ENCODE measurements around the gene ATXN10.

ATXN10 gene

GRCh38 chr22:45833613-45834012 is 162.0 kb downstream of the ATXN10 start:
- no peak for DNase-seq

DNA sequence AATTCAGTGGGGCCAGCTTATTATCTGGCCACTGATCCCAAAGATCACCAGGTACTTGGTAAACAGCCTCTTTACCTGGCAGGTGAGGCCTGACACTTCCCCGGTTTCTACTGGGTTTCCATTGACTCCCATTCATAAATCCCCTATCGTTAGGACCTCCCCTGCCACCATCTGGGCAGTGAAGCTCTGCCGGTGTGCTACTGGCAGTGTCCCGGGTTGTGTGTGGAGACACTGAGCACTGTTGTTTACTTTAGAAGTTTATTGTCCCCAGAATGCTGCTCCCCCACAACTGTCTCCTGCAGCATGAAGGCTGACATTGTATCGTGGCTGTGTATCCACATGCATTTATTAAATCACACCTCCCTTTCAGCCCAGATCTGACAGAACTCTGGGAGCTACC is 162.6 kb downstream of the ATXN10 start:
- DNase-seq = peak; percentile 61

DNA sequence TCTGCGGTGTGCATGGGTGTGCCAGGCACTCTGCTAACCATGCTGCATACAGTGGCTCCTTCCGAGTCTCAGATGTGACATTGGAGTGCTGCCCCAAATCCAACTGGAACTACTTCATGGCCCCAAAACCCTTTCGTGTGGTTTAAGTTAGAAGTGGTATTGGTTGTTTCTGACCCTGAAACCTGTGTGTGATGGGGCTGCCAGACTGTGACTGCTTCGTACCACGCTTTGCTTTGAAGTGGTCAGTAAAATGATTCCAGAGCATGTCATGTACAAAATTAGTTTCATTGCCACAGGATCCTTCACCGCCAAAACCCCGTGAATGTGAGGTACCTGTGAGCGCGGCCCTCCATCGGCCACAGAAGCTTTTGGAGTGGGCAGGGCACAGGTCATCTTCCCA is 163.2 kb downstream of the ATXN10 start:
- DNase-seq = no peak

DNA sequence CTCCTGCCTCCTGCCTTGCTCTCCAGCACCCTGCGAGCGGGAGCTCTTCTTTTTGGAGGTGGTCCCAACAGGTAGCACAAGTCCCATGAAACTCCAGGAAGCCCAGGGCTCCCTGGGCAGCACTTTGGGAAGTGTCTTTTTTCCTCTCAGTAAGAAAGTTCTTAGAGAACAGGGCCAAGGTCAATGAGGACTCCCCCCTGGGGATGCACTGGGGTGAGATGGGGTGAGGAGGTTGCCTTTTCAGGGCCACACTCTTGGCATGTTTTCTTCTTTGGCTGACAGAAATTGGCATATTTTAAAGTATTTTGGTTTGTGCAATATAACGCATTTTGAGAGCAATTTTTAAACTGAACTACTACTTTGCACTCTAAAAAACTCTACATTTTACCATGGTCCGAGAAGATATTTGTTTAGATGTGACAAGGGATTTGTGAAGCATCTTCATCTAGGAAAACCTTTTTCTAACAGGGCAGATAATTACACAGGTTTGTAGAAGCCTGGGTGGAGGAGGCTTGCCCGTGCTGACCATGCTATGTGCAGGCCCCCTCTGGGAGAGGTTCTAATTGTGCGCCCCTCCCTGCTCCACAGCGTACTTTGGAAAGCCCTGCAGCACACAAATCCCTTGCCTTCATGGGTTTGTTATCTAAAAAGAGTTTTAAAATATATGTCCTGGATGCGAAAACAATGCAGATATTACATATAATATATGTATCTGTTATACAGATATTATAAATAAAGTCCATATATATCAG is 165.0 kb downstream of the ATXN10 start:
- DNase-seq = no peak

- no peak for DNase-seq
Observed at GRCh38 chr22:45837508-45837907, 165.9 kb downstream of the ATXN10 start.

DNA sequence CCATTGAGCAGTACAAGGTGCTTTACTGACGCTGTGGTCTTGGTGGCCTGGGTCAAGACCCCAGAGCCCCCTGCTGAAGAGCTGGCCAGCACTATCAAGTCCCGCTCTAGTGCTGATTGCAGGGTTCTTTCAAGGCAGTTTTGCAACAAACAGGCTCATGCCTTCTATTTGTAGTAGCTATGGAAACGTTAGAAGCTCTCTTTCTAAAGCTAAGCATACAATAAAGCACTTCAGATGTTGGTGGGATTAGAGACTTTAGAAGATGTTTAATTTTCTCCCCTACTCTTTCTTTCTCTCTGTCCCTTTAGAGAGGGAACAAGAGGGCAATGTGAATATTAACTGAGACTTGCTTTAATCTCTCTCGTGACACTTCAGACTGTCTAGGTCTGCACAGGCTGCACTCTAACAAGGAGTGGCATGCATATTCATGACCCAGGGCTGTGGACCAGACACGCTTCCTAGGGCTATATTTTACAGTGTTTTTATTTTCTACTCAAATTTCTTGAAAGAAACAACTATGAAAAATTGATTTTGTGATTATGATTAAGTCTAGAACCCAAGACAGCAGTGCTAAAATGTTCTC is 166.8 kb downstream of the ATXN10 start:
- DNase-seq = no peak

GRCh38 chr22:45840483-45840882 is 168.8 kb downstream of the ATXN10 start:
- DNase-seq = no peak

GRCh38 chr22:45842291-45842991 is 170.8 kb downstream of the ATXN10 start:
- DNase-seq = peak; percentile 25

- DNase-seq = no peak
Observed at GRCh38 chr22:45843031-45843430, 171.4 kb downstream of the ATXN10 start.

DNA sequence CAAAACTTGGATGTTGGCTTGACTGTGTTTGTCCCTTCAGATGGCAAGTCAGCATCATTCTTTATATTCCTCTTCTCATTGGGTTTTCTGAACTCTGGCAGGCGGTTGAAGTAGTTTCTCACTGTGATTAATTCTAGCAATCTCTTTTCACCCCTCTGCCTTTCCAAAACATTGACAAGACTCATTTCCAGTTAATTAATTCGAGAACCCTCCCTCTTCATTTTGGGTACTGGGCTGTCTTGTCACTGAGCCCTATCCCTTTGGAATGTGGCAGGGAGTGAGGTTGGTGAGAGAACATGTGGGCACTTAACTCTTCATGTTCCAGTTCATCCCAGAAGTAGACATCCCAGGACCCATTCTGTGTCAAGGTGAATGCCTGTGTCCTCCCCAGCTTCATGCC is 172.4 kb downstream of the ATXN10 start:
- DNase-seq = no peak

DNA sequence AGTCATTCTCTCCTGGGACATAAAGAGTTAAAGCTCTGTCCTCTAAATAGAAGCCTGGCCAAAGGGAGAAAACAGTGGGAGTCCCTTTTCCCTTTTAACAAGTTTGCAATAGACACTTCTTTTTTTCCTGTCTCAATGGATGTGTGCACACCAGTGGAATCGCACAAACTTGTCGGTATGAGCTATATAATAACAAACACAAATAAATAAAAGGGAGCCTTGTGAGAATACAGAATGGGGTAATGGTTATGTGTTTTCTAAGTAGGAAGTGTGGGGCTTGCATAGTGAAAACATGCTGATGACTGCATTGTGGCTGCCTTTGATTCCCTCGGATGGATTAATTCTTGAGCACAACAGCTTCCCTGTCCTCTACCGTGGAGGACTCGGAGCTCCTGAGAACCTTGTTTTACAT is 173.4 kb downstream of the ATXN10 start:
- no peak for DNase-seq

DNA sequence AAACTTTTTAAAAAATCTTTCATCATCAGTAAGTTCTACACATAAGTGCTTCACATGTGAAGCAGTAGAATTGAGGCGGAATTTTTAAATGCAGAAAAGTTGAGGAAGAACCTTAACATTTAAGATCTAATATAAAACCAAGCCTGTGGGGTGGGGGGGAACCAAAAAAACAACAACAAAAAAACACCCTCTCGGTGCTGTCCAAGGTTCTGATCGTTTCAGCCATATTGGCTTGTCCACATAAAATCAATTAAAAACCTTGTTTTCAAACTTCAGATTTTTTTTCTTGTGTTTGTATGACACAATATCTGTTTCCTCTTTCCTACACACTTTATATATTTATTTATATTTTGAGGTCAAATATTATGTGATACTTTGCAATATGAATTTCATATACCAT is 175.3 kb downstream of the ATXN10 start:
- no peak for DNase-seq

- DNase-seq = no peak
Observed at GRCh38 chr22:45848904-45849303, 177.3 kb downstream of the ATXN10 start.

DNA sequence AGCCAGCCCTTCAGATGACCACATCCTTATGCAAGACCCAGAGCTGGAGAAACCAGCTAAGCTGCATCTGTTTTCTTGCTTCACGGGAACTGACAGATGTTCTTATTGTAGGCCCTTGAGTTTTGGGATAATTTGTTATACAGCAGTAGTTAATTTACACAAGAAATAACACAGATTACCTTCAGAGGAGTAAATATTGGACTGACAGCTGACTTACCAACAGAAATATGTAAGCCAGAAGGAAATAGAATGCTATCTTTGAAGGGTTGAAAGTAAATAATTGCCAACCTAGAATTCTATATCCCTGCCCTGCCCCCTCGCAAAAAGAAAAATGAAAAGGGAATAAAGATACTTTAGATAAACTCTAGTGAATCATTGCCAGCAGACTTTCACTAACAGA is 181.2 kb downstream of the ATXN10 start:
- DNase-seq = no peak

DNA sequence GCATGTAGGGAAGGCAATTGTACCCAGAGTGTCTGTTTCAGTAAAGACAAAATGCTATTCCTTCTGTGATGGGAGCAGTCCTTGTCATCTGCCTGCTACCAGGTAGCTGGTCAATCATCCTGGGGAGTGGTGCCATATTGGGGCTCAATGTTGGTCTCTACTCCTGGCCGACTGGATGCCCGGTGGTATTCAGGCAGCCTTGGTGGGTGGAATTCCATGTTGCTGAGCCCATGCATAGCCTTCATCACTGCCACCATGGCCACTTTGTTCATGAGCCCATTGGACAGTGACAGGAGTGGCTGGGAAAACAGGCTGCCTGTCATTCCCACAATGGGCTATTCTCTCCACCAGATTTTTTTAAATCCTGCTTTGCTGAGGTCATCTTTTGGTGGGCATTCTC is 184.3 kb downstream of the ATXN10 start:
- no peak for DNase-seq

DNA sequence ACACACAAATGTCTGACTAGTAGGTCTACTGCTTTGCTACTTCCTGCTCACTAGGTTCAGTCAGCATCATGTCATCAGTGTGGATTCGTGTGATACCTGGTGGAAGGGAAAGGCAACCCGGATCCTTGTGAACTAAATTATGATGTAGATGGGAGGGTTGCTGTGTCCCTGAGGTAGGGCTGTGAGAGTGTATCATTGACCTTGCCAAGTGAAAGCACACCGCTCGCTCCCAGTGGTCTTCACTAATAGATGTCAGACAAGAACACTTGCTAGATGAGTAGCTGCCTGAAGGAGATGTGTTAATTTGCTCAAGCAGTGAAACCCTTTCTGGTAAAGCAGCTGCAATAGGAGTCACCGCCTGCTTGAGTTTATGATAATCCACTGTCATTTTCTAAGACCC is 185.9 kb downstream of the ATXN10 start:
- DNase-seq = no peak

DNA sequence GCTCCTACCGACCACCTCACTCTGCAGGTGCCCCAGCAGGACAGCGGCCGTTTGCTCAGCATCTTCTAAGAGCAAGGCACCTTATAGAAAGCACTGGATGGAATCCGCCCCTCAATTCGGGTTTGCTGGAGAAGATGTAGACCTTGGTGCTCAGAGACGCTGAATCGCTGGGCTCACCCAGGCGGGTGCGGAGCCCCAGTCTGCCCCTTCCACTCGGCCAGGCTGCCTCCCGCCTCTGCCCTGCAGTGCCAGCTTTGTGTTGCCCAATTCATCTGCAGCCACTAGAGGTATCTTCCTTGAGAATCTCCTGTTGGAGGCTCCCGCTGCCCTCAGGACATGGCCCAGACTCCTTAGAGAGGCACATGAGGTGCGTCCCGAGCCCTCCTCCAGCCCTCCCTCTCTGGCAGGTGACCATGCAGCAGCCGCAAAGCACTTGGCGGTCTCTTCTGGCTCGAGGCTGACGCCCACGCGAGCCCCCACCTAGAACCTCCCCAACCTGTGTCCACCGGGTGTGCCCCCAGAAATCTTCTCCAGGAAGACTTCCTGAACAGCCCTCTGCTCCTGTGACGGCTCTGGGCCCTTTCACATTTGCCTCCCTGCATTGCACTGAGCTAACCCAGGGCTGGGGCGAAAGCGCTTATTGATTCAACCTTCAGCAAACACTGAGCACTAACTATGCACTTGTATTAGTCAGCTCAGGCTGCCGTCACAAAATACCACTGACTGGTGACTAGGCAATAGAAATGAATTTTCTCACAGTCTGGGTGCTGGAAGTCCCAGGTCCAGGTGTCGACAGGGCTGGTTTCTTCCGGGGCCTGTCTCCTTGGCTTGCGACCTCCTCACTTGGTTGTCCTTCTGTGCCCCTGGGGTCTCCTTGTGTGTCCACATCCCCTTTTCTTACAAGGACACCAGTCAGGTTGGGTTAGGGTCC is 187.9 kb downstream of the ATXN10 start:
- DNase-seq = no peak

- no peak for DNase-seq
Observed at GRCh38 chr22:45860201-45860600, 188.6 kb downstream of the ATXN10 start.

GRCh38 chr22:45861259-45861658 is 189.6 kb downstream of the ATXN10 start:
- DNase-seq = no peak

GRCh38 chr22:45863981-45864751 is 192.5 kb downstream of the ATXN10 start:
- peak; percentile 81 for DNase-seq

GRCh38 chr22:45864959-45865476 is 193.4 kb downstream of the ATXN10 start:
- no peak for DNase-seq

DNA sequence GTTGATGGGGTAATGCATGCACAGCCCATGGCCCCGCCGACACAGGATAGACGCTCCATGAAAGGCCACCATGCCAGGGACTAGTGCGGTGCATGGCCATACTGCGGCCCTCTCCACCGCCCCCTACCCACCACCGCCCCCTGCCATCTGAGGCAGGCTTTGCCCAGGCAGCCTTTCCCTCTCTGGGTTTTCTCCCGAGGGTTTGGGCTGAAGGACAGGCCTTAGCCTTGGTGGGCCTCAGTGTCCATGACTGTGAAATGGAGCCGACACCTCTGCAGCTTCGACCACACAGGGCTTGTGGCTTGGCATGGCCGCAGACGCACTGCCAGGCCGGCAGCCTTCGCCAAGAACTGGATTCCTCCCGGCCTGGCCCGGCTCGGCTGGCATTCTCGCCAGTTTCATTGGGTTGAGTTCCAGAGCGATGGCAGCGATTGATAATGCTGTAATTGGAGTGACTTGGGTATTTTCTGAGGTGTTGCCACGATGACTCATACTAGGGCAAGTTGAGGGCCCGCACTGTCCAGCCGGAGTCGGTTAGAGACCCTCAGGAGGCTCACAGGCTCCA is 194.0 kb downstream of the ATXN10 start:
- DNase-seq = no peak

Data from NCI-H1105 treated with DMSO at 0.1 percent for 48 hours (cell line).